Activated CD4-positive, alpha-beta T cell treated with anti-CD3 and anti-CD28 coated beads for 1 hour (primary cell): ENCODE data around the gene SH3BP1.
A peak's percentile ranks its signal among the peaks of the same experiment; 100 is the strongest.

Source experiments
- DNase-seq: peaks from one replicate; pipeline ENCODE4 v3.0.0-alpha.2; 2020

The SH3BP1 gene

DNA sequence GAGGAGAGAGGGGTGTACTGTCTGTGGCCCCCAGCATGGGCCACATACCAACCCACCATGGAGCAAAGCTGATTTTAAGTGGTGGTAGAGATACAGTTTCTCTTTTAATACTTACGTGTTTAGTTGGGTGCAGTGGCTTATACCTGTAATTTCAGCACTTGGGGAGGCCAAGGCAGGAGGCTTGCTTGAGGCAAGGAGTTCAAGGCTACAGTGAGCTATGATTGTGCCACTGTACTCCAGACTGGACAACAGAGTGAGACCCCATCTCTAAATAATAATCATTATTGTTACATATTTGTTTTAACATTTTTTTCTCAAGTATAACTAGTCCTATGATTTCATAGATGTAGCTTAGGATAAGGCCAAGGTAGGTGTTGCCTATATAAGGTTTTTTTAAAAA is 22.0 kb upstream of the SH3BP1 start:
- DNase-seq: no peak

DNA sequence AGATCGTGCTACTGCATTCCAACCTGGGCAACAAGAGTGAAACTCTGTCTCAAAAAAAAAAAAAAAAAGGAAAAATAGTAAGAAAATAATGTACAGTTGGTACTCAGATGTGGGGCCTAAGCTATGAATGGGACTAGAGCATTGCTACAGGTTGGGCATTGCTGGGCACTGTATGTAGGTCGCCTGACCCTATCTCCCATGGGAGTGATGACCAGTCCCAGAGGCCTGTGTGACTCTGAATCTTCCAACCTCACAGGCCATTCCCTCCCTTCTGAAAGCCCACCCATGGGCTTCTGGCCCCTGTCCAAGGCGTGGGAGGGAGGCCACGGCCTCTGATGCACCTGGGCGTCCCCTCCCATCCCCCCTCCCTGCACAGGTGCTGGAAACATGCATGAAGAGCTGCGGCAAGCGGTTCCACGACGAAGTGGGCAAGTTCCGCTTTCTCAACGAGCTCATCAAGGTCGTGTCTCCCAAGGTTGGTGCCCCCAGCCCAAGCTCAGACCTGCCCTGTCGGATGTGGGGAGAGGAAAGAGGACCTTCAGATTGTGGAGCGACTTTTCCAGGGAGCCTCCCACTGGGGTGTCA is 21.3 kb upstream of the SH3BP1 start:
- no peak for DNase-seq

DNA sequence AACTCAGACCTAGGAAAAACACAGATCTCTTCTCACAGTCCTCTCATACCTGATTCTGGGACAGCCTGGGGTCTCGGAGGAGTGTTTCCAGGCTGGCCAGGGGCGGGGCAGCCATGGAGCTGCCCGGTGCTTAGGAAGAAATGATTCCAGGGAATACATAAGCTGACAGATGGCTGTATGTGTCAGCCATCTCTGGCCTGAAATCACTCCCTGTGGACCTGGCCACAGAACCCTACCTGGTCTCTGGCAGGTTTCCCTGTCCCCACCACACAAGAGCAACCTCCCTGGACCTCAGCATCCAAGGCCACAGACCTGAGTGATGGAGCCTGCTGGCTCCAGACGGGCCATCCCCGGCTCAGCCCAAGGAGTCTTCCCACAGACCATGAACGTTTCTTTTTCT is 20.8 kb upstream of the SH3BP1 start:
- no peak for DNase-seq

DNA sequence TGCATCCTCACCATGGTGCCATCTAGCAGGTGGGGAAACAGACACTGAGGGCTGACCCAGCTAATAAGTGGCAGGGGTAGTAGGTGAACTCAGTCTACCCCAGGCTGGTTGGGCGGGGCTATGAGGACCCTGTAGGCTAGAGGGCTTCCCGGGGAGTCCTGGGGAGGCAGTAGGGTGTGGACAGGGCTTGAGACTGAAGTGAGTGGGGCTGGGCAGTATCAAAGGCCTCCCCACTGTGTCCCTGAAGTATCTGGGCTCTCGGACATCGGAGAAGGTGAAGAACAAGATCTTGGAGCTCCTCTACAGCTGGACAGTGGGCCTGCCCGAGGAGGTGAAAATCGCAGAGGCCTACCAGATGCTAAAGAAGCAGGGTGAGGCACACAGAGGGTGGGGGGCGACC is 19.5 kb upstream of the SH3BP1 start:
- no peak for DNase-seq

DNA sequence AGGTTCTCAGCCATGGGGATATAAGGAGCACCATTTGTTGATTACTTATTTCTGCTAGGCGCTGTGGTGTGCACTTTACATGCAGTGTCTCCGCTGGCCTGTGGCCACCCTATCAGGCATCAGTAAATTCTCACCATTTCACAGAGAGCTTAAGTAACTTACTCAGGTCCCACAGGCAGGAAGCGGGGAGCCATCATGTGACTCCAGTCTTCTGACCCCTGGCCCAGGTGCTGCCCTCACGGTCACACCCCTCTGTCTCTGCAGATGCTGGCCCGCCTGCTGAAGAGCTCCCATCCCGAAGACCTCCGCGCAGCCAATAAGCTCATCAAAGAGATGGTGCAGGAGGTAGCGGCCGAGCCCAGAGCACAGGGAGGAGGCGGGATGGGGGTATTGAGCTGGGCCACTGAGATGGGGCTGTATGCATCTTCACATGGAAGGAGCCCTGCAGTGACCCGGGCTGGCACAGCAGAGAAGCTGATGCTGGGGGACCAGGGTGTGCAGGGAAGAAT is 18.1 kb upstream of the SH3BP1 start:
- DNase-seq: no peak

DNA sequence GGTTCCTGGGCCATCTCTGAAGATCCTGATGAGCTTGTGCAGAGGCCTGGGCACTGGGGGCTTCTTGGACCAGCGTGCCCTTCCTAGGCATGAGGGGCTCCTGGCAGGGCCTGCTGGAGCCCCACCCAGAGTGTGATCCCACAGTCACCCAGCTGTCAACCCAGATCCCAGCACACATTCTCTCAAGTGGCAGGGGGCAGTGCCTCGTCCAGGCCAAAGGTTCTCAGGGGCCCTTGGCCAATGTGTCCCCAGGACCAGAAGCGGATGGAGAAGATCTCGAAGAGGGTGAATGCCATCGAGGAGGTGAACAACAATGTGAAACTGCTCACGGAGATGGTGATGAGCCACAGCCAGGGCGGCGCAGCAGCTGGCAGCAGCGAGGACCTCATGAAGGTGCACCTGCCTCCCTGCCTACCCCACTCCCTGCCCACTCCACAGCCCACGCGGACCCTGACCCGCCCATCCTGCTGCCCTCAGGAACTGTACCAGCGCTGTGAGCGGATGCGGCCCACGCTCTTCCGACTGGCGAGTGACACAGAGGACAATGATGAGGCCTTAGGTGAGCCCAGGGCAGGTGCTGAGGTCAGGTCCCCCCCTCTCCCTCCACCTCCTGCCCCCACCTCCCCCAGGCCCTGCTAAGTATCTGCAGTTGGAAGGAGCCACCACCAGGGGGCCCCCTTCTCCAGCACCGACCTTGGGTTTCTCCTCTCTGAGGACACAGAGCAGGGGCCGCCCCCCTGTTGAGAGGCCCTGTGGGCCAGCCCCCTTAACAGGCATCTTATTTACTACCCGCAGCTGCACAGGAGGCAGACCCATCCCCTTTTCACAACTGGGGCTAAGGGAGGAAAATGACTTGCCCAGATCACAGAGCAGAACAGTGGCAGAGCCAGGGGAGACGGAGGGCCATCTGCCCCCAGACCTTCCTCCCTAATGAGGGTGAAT is 16.1 kb upstream of the SH3BP1 start:
- peak; percentile 66 for DNase-seq

DNA sequence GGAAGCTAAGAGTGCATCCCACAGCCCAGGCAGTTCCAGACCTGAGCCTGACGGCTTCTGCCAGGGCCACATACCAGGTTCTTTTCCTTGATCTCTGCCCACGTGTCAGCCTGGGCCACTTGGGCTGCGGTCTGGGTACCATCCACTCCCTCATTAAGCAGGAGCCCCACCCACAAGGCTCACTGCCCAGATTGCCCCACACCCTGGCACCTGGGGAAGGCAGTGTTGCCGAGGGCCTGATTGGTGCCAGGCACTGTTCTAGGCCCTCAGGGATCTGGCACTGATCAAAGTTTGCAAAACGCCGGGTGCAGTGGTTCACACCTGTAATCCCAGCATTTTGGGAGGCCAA is 15.5 kb upstream of the SH3BP1 start:
- no peak for DNase-seq

DNA sequence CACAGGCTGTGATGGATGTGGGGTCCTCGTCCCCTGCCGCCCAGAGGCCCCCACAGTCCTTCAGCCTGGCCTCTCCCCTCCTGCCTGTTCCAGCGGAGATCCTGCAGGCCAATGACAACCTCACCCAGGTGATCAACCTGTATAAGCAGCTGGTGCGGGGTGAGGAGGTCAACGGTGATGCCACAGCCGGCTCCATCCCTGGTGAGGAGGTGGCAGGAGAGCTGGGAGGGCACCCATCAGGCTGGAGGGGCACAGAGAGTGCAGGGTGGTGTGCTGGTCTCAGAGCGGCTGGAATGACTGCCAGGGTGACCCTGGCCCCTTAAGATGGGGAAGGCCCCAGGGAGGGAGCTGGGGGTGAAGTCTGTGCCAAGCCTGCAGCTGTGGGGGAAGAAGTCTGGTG is 14.6 kb upstream of the SH3BP1 start:
- DNase-seq: no peak

DNA sequence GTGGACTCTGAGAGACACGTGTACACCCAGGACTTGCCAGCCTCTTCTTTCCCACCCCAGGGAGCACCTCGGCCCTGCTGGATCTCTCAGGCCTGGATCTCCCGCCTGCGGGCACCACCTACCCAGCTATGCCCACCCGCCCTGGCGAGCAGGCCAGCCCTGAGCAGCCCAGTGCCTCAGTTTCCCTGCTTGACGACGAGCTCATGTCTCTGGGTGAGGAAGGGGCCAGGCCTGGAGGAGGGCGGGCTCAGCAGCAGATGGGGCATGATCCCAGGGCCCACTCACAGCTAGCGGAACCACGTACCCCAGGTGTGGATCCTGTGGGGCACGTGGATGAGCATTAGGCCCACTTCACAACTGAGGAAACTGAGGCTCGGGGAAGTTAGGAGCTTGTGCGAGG is 13.7 kb upstream of the SH3BP1 start:
- DNase-seq: no peak

DNA sequence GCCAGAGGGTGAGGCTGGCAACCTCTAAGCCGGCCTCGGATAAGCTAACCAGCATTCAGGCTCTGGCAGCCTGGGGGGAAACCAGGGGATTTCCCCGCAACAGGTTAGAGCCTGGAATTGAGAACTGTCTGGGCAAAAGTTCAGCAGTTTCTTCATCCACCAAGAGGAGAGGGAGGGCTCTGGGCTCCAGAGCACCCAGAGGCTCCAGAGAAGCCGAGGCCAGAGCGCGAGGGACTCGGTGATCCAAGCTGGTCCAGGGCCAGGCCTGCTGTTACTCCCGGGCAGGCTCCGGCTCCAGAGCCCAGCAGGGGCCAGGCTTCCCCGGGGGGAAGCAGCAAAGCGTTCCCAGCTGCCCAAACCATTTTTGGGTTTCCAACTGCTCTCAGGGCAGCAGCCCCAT is 13.3 kb upstream of the SH3BP1 start:
- no peak for DNase-seq

DNA sequence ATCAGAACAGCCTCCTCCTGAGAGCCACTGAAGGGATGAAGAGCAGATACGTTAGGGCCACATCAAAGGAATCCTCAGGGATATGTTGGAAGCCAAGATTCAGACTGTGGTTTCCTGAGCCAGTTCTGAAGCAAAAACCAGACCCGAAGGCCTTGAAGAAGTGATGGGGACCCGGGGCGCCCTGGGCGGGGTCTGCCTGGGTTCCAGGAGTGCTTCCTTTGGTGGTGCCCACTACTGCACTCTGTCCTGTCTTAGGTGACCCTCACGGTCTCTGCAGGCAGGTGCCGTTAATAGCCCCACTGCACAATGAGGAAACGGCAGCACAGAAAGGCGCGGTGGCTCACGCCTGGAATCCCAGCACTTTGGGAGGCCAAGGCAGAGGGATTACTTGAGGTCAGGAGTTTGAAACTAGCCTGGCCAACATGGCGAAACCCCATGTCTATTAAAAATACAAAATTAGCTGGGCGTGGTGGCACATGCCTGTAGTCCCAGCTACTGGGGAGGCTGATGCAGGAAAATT is 12.9 kb upstream of the SH3BP1 start:
- no peak for DNase-seq

DNA sequence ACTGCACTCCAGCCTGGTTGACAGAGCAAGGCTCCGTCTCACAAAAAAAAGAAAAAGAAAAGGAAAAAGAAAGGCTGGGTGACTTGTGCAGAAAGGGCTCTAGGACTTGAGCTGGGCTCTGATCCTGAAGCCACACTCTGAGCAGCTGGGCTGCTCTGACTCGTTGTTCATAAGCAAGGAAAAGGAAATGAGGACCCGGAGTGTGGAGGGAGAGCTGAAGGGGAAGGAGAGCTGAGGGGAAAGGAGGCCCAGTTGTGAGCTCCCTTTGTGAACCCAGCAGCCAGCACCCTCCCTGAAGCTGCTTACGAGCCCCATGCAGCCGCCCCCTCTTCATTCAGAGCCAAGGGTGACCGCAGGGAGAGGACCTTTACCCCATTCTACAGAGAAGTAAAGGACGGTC is 12.3 kb upstream of the SH3BP1 start:
- DNase-seq: no peak

DNA sequence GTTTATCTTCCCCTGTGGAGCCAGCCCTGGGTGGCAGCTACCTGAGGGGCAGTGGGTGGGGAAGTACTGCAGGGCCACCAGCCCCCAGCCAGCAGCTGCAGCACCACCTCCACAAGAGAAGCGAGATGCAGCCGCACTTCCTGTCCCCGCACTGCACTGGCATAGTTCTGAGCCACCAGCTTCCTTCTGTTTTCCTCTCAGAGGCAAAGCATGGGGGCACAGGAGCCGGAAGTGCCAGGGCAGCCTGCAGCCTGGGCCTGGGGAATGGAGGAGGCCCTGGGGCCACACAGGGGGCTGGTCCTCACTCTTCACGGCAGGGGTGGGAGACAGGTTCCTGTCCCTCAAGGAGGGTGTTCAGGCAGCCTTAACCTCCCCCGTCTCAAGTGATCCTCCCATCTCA is 11.9 kb upstream of the SH3BP1 start:
- DNase-seq: peak; percentile 33

DNA sequence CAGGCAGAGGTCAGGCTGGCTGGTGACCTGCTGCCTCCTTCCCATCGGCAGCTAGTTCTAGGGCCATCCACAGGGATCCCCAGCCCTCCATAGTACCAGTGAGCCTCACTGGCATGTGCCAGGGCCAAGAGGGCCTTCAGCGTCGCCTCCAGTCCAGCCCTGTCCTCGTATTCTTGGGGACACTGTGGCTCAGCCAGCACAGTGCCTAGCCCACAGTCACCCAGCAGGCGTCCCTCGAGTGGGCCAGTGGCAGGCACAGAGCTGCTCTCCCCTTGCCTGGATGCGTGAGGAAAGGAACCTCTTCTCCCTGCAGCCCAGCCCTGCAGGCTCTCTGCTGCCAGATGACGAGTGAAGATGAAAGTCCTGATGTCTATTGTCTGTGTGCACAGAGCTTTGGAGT is 10.6 kb upstream of the SH3BP1 start:
- DNase-seq: no peak

DNA sequence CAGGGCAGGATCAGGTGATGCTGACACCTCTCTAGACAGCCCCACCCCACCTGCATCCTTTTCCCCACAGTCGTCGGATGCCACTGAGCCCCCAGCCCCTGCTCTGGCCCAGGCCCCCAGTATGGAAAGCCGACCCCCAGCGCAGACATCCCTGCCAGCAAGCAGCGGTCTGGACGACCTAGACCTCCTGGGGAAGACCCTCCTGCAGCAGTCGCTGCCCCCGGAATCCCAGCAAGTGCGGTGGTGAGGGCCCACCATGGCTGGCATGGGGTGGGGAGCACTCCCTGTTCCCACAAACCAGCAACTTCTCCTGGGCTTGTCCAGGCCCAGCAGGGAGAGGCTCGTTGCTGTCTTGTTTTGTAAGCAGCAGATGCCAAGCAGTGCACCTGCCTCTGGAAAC is 9.5 kb upstream of the SH3BP1 start:
- DNase-seq: no peak

DNA sequence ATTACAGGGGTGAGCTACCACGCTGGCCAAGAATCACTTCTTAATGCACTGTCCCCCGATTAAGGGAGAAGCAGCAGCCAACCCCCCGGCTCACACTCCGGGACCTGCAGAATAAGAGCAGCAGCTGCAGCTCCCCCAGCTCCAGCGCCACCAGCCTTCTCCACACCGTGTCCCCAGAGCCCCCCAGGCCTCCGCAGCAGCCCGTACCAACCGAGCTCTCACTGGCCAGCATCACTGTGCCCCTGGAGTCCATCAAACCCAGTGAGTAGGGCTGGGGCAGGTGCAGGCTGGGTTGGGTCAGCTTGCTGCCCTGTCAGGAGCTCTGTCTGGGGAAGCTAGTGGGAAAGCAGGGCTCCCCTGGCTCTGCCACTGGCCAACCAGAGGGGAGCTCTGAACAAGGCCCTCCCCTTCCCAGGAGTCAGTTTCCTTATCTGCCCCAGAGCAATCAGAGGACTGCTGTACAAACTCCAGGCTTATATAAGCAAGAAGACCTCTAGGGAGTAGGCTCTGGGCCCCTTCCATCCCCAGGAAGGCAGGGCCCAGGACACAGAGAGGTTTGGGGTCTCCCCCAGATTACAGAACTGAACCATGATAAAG is 8.5 kb upstream of the SH3BP1 start:
- DNase-seq: no peak

DNA sequence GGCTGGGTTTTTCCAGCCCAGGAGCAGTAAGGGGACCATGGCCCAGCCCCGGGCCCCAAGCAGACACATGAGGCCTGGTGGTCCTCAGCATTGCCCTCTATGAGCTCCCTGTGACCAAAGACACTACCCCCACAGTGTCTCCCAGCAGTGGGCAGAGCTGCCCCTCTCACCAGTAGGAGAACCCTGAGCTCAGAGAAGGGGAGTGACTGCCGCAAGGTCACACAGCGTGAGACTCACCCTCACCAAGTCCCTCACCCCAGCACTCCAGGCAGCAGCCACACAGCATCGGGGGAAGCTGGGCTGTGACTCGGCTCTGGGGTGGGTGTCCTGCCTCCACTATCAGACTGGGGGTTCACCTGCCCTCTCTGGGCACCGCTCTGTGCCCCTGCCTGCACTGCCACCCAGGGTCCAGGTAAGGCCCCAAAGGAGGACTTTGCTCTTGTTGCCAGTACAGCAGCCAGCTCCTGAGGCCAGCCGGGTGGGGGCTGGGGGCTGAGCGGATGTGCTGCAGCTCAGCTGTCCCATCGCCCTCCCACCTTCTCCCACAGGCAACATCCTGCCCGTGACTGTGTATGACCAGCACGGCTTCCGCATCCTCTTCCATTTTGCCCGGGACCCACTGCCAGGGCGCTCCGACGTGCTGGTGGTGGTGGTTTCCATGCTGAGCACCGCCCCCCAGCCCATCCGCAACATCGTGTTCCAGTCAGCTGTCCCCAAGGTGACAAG is 7.9 kb upstream of the SH3BP1 start:
- DNase-seq: no peak

DNA sequence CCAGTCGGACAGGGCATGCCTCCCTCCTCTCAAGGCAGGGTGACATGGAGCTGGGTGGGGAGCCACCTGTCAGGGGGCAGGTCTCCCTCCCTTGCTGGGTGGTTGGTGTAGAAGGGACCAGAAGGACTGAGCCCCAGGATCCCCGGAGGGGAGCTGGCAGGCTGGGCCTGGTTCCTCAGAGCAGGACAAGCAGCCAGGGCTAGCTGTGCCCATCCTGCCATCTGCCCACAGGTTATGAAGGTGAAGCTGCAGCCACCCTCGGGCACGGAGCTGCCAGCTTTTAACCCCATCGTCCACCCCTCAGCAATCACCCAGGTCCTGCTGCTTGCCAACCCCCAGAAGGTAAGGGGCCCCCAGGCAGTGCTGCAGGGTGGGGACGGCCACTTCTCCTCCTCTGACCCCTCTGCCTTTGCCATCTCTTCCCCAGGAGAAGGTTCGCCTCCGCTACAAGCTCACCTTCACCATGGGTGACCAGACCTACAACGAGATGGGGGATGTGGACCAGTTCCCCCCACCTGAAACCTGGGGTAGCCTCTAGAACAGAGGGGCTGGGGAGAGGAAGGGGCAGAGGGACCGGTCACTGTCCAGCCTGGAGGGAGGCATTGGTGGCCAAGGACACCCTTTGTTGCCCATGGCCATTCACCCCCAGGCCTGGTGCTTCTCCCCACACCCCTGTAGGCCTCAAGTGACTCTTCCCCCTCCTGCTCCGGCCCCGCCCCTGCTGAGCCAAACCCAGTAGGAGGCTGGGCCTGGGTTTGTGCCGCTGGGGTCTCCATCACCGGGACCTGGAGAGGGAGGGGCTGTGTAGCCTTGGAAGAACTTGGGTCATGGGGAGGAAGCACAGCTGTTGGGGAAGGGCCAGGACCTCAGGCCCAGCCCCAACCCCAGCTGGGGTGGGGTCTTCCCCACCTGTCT is 7.0 kb upstream of the SH3BP1 start:
- no peak for DNase-seq

DNA sequence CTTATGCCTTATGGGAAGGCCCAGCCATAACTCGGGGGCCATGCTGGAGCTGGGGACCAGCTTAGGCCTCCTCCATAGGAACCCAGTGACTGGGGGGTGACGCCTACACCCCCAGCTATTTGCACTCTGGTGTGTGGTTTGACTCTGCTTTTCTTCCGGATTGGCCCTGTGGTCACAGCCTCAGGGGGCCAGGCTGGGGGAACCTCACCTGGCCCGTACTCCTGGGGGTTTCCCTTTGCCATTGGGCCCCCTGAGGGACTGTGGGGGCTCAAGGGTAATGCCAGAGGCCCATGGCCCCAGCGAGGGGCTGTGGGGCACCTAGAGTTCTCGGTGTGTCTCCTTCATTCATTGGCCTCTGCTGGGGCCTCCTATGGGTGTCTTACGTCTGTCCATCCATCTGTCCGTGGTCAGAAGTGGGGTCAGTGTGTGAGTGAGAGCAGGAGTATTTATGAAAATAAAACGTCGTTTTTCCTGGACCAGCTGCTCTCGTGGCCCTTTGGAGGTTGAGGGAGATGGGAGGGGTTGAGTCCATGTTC is 6.3 kb upstream of the SH3BP1 start:
- DNase-seq: no peak

DNA sequence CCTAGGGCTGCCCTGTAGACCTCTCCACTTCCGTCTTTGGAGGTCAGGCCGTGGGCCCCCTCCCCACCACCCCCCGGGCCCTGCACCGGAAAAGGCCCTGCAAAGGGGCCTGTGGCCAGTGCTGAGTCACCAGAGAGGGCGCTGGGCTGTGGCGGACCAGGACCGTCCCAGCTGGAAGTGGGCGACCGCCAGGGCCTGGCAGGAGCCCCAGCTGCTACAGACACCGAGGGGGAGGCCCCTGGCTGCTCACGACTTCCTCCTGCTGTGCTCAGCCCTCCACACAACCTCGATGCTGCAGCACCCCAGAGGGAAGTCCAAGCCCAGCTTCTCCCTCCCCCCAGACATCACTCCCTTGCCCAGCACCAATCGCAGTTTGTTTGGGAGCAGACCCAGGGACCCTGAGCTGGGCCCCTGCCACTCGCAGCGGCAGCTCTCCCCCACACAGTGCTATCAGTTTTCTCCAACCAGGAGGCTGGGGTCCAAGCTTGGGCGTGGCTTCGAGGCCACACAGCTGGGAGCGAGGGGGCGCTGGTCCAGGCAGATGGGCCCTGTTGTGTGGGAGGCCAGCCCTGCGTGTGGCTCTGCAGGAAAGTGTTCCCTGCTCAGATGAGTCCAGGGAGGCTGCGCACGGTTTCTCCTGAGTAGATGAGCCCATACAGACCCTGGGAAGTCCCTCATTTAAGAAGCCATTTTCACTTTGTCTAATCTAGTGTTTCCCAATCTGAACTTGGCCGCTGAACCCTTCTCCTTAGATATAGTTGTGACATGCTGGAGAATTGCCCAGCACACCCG is 5.6 kb upstream of the SH3BP1 start:
- DNase-seq: no peak

DNA sequence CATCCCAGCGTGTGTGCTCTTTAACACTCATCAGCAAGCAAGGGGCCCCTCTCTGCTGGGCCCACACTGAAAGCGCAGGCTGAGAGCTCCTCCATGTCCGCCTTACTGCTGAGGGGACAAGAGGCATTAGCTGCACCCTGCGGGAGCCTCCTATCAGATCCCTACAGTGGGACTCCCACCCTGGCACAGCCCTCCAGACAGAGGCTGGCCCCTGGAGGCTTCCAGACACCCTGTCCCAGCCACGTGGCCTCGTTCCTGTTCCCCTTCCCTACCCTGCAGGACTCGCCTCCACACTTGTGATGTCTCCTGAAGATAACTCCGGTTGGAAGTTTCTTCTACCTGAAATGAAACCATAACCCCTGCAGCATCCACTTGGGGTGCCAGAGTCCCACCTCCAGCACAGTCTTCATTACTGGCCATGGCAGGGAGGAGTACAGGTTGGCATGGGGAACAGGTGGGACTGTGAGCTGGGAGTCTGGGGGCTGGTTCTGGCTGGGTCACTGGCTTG is 5.0 kb upstream of the SH3BP1 start:
- no peak for DNase-seq
